ENCODE data around the gene DOCK8. TPM values are rescaled to one million over a fixed set of nuclear protein-coding genes. Genes with fewer than 3 reads are reported as not detected.

The DOCK8 gene
- total and polyA plus RNA-seq, 2 of the 13 experiments (the other 11 are each of a cell fraction or from before 2014, with no cell fraction given): 0.28 to 0.38 TPM

GRCh38 chr9:471320-471719 lies 256.7 kb downstream of the DOCK8 start:
- no peaks in the 10 kb centered on the region for H3K36me3 ChIP-seq (replicated peaks in 1 of 2; ENCODE audit: control insufficient read depth in 1 of 2, insufficient read depth in 2 of 2, low read length in 2 of 2)
- ChIA-PET CTCF (ENCODE audit: low intra/inter-chr PET ratio, low total read pairs) (no interaction called here), POLR2A (no interaction called here)
- peaks cover 28% of the 10 kb centered on the region for H3K4me1 ChIP-seq (ENCODE audit: insufficient read depth, low read length)
- H4K20me1 ChIP-seq (ENCODE audit: insufficient read depth, low read length): no peaks in the 10 kb centered on the region
- H3K4me2 ChIP-seq (ENCODE audit: low read depth, low read length): peak overlapping the region; percentile 99; the same call in 1 of the 2 replicates
- in situ Hi-C loops (cut with HindIII; ENCODE audit: extremely low pct_ligation_motif_present, low pct_unique_long_range_greater_than_20kb) (no loop called here), intact Hi-C loops (cut with micrococcal nuclease; ENCODE audit: unreplicated experiment) (no loop called here)
- H3K79me2 ChIP-seq (ENCODE audit: insufficient read depth, low read length): no peaks in the 10 kb centered on the region
- no peak overlapping the region for H3K27ac ChIP-seq (ENCODE audit: extremely low read length, insufficient read depth, low read length)
- H3K9ac ChIP-seq (ENCODE audit: insufficient read depth, low read depth, low read length): no peak overlapping the region
- DNase-seq (ENCODE audit: low spot score) (no peak), ATAC-seq (no peak), FAIRE-seq (no peak)
- no TSS peak for BruUV-seq (replicated peaks)
- no peak overlapping the region for H2AFZ ChIP-seq (ENCODE audit: low read length)
- no peaks in the 10 kb centered on the region for H3K9me3 ChIP-seq (ENCODE audit: low read length)
- H3K4me3 ChIP-seq (replicated peaks in 1 of 3; ENCODE audit: insufficient read depth in 1 of 3, low read depth in 2 of 3, low read length in 3 of 3): no peak overlapping the region
- TF ChIP-seq MAF1 (CRISPR knock-in tag; IDR thresholded peaks at IDR 0.05; ENCODE audit: borderline replicate concordance) (no peak), FOXK1 (CRISPR knock-in tag; IDR thresholded peaks at IDR 0.05; ENCODE audit: borderline replicate concordance, low read depth) (no peak), ZNF274 (CRISPR knock-in tag; IDR thresholded peaks at IDR 0.05) (no peak), CHCHD3 (CRISPR knock-in tag; IDR thresholded peaks at IDR 0.05) (no peak), RELA (CRISPR knock-in tag; IDR thresholded peaks at IDR 0.05) (no peak)
- no peaks in the 10 kb centered on the region for H3K27me3 ChIP-seq (ENCODE audit: control insufficient read depth in 1 of 2, insufficient read depth in 2 of 2, low read length in 2 of 2)
- 99% methylated on average over 4 of the region's 4 CpGs for WGBS (ENCODE audit: low lambda C conversion rate)

DNA sequence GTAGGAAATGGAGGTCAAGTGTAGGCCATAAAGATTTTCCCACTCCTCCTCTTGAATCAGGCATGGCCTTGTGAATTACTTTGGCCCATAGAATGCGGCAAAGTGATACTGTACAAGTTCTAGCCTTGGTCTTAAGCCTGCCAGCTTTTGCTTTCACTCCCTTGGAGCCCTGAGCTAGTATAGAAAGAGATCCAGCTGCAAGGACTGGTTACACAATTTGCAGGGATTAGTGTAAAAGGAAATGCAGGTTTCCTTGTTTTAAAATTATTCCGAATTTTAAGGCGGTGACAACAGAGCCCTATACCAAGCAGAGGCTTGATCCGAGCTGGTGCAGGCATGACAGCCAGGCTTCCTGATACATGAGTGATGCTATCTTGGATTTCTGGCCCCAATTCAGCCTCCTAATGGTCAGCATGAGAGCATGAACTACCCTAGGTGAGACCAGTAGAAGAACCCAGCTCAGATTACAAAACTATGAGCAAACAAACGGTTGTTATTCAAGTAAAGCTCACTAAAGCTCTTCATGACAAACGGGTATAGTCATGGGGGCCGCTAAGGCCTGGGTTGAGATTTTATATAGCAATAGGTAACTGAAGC lies 257.9 kb downstream of the DOCK8 start:
- DNase-seq (ENCODE audit: low spot score) (no peak), ATAC-seq (no peak), FAIRE-seq (no peak)
- Histone ChIP-seq H3K4me2 (ENCODE audit: low read depth, low read length) (no peak overlapping the region), H3K27me3 (ENCODE audit: control insufficient read depth in 1 of 2, insufficient read depth in 2 of 2, low read length in 2 of 2) (no peaks in the 10 kb centered on the region), H3K36me3 (replicated peaks in 1 of 2; ENCODE audit: control insufficient read depth in 1 of 2, insufficient read depth in 2 of 2, low read length in 2 of 2) (no peaks in the 10 kb centered on the region), H3K9me3 (ENCODE audit: low read length) (no peaks in the 10 kb centered on the region), H3K27ac (ENCODE audit: extremely low read length, insufficient read depth, low read length) (no peak overlapping the region), H3K4me1 (ENCODE audit: insufficient read depth, low read length) (peaks cover 28% of the 10 kb centered on the region), H3K79me2 (ENCODE audit: insufficient read depth, low read length) (no peaks in the 10 kb centered on the region), H3K9ac (ENCODE audit: insufficient read depth, low read depth, low read length) (no peak overlapping the region), H3K4me3 (replicated peaks in 1 of 3; ENCODE audit: insufficient read depth in 1 of 3, low read depth in 2 of 3, low read length in 3 of 3) (no peak overlapping the region), H4K20me1 (ENCODE audit: insufficient read depth, low read length) (no peaks in the 10 kb centered on the region), H2AFZ (ENCODE audit: low read length) (no peak overlapping the region)
- 62% methylated on average over 7 of the region's 7 CpGs for WGBS (ENCODE audit: low lambda C conversion rate)
- CTCF ChIA-PET (ENCODE audit: low intra/inter-chr PET ratio, low total read pairs): no interaction called here
- POLR2A ChIA-PET: no interaction called here
- in situ Hi-C loops (cut with HindIII; ENCODE audit: extremely low pct_ligation_motif_present, low pct_unique_long_range_greater_than_20kb) (no loop called here), intact Hi-C loops (cut with micrococcal nuclease; ENCODE audit: unreplicated experiment) (no loop called here)
- no TSS peak for BruUV-seq (replicated peaks)
- TF ChIP-seq ZFP82 (CRISPR knock-in tag; IDR thresholded peaks at IDR 0.05; ENCODE audit: borderline replicate concordance) (no peak), GRHL1 (CRISPR knock-in tag; conservative IDR thresholded peaks at IDR 0.05) (no peak), MLX (CRISPR knock-in tag; IDR thresholded peaks at IDR 0.05) (no peak), ZSCAN30 (CRISPR knock-in tag; IDR thresholded peaks at IDR 0.05) (no peak), ZNF768 (CRISPR knock-in tag; IDR thresholded peaks at IDR 0.05) (no peak), MAF1 (CRISPR knock-in tag; IDR thresholded peaks at IDR 0.05; ENCODE audit: borderline replicate concordance) (no peak), ZNF550 (CRISPR knock-in tag; IDR thresholded peaks at IDR 0.05; ENCODE audit: borderline replicate concordance) (no peak), ZNF567 (CRISPR knock-in tag; IDR thresholded peaks at IDR 0.05; ENCODE audit: borderline replicate concordance) (no peak), ZNF263 (CRISPR knock-in tag; IDR thresholded peaks at IDR 0.05) (no peak)
- TF ChIP-seq, protein P1, sequence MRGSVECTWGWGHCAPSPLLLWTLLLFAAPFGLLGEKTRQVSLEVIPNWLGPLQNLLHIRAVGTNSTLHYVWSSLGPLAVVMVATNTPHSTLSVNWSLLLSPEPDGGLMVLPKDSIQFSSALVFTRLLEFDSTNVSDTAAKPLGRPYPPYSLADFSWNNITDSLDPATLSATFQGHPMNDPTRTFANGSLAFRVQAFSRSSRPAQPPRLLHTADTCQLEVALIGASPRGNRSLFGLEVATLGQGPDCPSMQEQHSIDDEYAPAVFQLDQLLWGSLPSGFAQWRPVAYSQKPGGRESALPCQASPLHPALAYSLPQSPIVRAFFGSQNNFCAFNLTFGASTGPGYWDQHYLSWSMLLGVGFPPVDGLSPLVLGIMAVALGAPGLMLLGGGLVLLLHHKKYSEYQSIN (CRISPR knock-in tag; IDR thresholded peaks at IDR 0.05; ENCODE audit: borderline replicate concordance): no peak
